Heart left ventricle (tissue), 16 donors: Measurements from ENCODE around the gene SNN. TPM values are rescaled to one million over a fixed set of nuclear protein-coding genes. Genes with fewer than 3 reads are reported as not detected.

Experiments used
- ATAC-seq, 4 donors: fragments of 200-7000 bp; cut with Tn5 transposase; one replicate each; pipeline ENCODE4 v1.9.1; 2020 to 2022; ENCODE audit warnings: moderate library complexity in 4 of 4, mild to moderate bottlenecking in 3 of 4, moderate number of reproducible peaks in 1 of 4
- DNase-seq, 5 donors: peaks; one replicate each; pipeline ENCODE4 v3.0.0-alpha.2; 2020
- H3K27ac ChIP-seq, 12 donors: fragments of 200-600 bp; sonication (generic) in 4 of 12; one replicate each; pipeline versions ENCODE4 v1.5.0 to v1.8.0; 2016 to 2022; ENCODE audit warnings: mild to moderate bottlenecking in 2 of 12
- H3K27me3 ChIP-seq, 9 donors: fragments of 200-600 bp; sonication (generic) in 2 of 9; one replicate each; pipeline versions ENCODE4 v1.5.1 to v1.8.0; 2016 to 2022; ENCODE audit warnings: mild to moderate bottlenecking in 3 of 9
- H3K36me3 ChIP-seq, 9 donors: fragments of 200-600 bp; sonication (generic) in 2 of 9; one replicate each; pipeline versions ENCODE4 v1.5.0 to v1.8.0; 2018 to 2022; ENCODE audit warnings: mild to moderate bottlenecking in 2 of 9
- H3K4me1 ChIP-seq, 12 donors: fragments of 200-600 bp; sonication (generic) in 4 of 12; one replicate each; pipeline versions ENCODE4 v1.5.0 to v1.8.0; 2016 to 2022; ENCODE audit warnings: mild to moderate bottlenecking in 3 of 12
- H3K4me3 ChIP-seq, 12 donors: fragments of 200-600 bp; sonication (generic) in 4 of 12; one replicate each; pipeline versions ENCODE4 v1.5.0 to v1.8.0; 2017 to 2022; ENCODE audit warnings: mild to moderate bottlenecking in 9 of 12, moderate library complexity in 4 of 12
- H3K9me3 ChIP-seq, 12 donors: fragments of 200-600 bp; sonication (generic) in 4 of 12; one replicate each; pipeline versions ENCODE4 v1.5.0 to v1.8.0; 2016 to 2022; ENCODE audit warnings: mild to moderate bottlenecking in 1 of 12
- POLR2A ChIP-seq, 2 donors: fragments of 450-650 bp; IDR thresholded peaks; one replicate each; pipeline ENCODE4 v1.6.1; 2017; ENCODE audit warnings: antibody characterized with exemption in 2 of 2, mild to moderate bottlenecking in 2 of 2, moderate library complexity in 2 of 2
- WGBS, 4 donors: extraction: QIAGEN DNeasy Blood & Tissue Kit in 2 of 4; methylation state at CpG; one replicate each; pipeline versions ENCODE4 v1.1.5 to v1.1.7; 2013 to 2018; 5-methylcytosine and 5-hydroxymethylcytosine counted together
- intact Hi-C, 10 donors: fragments of 100-400 bp; cut with DNase I; formaldehyde crosslinking; loops; one replicate each; pipeline versions ENCODE4 v1.11.1 to v1.14.2; 2022
- polyA plus RNA-seq, 2 donors: library from polyadenylated mRNA; stranded (reverse); fragments of 200-250 nt; gene quantifications; one replicate each; pipeline ENCODE4 v1.2.3, GENCODE V29; 2013
- total RNA-seq, 9 donors: library from RNA; depleted of rRNA in 2 of 9; stranded (reverse); fragments of >200 nt in 2 of 9; fragmentation: NEBNext Ultra II Directional in 3 of 9; extraction: Animal tissue kit (Norgen Biotek cat#: 25700) in 3 of 9; gene quantifications; one replicate each; pipeline versions ENCODE4 v1.1.0 to v1.2.4, GENCODE V29; 2016 to 2023
- TF ChIP-seq, protein P1 (sequence below), 12 donors: fragments of 200-600 bp; sonication (generic) in 4 of 12; IDR thresholded peaks; one replicate each; pipeline versions ENCODE4 v1.5.0 to v1.8.0; 2018 to 2022; ENCODE audit warnings: antibody characterized with exemption in 12 of 12, mild to moderate bottlenecking in 5 of 12
- donor health status: ischemic (EF 13 %, LVEDD 7.1; RV severe dilation, severe dysfunction).
- donor health status: healthy with polysubstance abuse.
- donor health status: DM: no; HTN: yes; CAD: no.
- donor health status: DM: no; HTN: no; CAD: no.
- donor health status: ischemic (EF 25% LVEDD 6.9; RV normal size, moderate dysfunction).
- donor health status: ischemic (EF 25% LVEDD 5.7; RV mildly dilated, moderate dysfunction).
- donor health status: healthy.
- donor health status: DM: yes; HTN: yes; CAD: no.
- donor health status: ischemic (EF 35%, LVEDD 5.7; RV mildly dilated, moderate dysfunction).
- donor health status: nonischemic (EF 11% LVEDD 7.7; RV severe dilation, severe dysfunction).
- donor health status: DM: yes; HTN: yes; CAD: no.
- donor health status: PGD.
- donor health status: ischemic (EF 29% LVEDD 5.4; RV normal size, mild dysfunction).
- donor health status: nonischemic (EF 23%, LVEDD 6.1; RV moderate dilation, normal function).

Gene SNN
- total and polyA plus RNA-seq, 11 donors = 12.5 to 60.0 (median 36.4) TPM

DNA sequence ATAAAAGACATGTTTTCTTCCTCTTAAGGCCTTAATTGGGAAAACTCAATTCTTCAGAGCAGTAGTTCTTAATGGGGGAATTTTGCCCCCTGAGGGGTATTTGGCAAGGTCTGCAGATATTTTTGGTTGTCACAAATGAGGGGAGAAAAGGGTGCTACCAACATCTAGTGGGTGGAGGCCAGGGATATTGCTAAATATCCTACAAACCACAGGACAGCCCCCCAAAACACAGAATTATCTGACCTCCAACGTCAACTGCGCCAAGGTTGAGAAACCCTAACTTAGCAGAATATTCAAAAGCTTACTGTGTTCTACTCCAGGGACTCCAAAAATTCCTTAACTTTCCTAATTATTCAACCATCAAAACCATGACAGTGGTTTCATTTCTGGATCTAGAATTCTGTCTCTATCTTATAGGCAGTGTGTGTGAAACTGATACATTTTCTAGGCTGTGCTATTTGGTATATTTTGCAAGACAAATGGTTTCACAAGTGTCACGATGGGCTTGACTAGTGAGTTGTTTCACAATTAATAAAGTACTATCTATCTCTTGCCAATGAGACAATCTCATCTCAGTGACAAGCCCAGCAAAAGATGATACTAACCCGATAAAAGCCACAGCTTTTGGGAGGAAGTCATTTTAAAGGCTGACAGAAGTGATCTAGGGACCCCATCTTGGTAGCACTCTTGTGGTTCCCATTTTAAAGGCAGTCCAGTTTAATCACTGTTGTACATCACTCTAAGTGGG lies 59.7 kb downstream of the SNN start:
- intact Hi-C loops = no loop called here
- H3K9me3 ChIP-seq = no peaks in the 10 kb centered on the region
- H3K27me3 ChIP-seq = no peaks in the 10 kb centered on the region
- no peak overlapping the region for H3K4me3 ChIP-seq
- peaks cover 0 to 98% (median 91%) of the 10 kb centered on the region in 9 donors for H3K36me3 ChIP-seq
- H3K4me1 ChIP-seq = peaks cover 0 to 40% (median 9%) of the 10 kb centered on the region in 12 donors
- DNase-seq (no peak), ATAC-seq (peak in 2 of 4 donors; percentile 13 to 15)
- TF ChIP-seq, protein P1, sequence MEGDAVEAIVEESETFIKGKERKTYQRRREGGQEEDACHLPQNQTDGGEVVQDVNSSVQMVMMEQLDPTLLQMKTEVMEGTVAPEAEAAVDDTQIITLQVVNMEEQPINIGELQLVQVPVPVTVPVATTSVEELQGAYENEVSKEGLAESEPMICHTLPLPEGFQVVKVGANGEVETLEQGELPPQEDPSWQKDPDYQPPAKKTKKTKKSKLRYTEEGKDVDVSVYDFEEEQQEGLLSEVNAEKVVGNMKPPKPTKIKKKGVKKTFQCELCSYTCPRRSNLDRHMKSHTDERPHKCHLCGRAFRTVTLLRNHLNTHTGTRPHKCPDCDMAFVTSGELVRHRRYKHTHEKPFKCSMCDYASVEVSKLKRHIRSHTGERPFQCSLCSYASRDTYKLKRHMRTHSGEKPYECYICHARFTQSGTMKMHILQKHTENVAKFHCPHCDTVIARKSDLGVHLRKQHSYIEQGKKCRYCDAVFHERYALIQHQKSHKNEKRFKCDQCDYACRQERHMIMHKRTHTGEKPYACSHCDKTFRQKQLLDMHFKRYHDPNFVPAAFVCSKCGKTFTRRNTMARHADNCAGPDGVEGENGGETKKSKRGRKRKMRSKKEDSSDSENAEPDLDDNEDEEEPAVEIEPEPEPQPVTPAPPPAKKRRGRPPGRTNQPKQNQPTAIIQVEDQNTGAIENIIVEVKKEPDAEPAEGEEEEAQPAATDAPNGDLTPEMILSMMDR (IDR thresholded peaks at IDR 0.05) = no peak
- TF ChIP-seq POLR2A (IDR thresholded peaks at IDR 0.05) = no peak
- H3K27ac ChIP-seq = peak overlapping the region in 1 of 12 donors; percentile 12
- WGBS, 4 donors = 83 to 91% (median 90%) methylated on average over 4 of the region's 4 CpGs

Other genes with a start within 250 kb of the SNN start
- 100 to 1,000 TPM in 1 of 9 donors, 10 to 100 TPM in 8; 34.1 to 133 (median 54.0) TPM for gene LITAF, start 81.5 kb upstream of the SNN start, total RNA-seq
- gene LITAF, start 81.5 kb upstream of the SNN start, polyA plus RNA-seq = 10 to 100 TPM; 12.2 to 32.5 TPM
- gene TXNDC11, start 74.4 kb downstream of the SNN start, total RNA-seq = 10 to 100 TPM; 18.9 to 29.3 (median 25.9) TPM
- 10 to 100 TPM; 23.6 to 53.1 TPM for gene TXNDC11, start 74.4 kb downstream of the SNN start, polyA plus RNA-seq
- 10 to 100 TPM; 20.2 to 42.3 (median 29.7) TPM for gene ZC3H7A, start 128.8 kb downstream of the SNN start, total RNA-seq
- 10 to 100 TPM; 16.9 to 17.7 TPM for gene ZC3H7A, start 128.8 kb downstream of the SNN start, polyA plus RNA-seq
- 100 to 1,000 TPM in 3 of 9 donors, 10 to 100 TPM in 6; 81.4 to 125 (median 92.3) TPM for gene RSL1D1, start 183.1 kb downstream of the SNN start, total RNA-seq
- gene RSL1D1, start 183.1 kb downstream of the SNN start, polyA plus RNA-seq = 10 to 100 TPM; 38.3 to 88.1 TPM
- 100 to 1,000 TPM in 2 of 9 donors, 10 to 100 TPM in 7; 58.2 to 131 (median 91.1) TPM for gene GSPT1, start 247.5 kb downstream of the SNN start, total RNA-seq
- 100 to 1,000 TPM in 1 of 2 donors, 10 to 100 TPM in 1; 16.3 to 107 TPM for gene GSPT1, start 247.5 kb downstream of the SNN start, polyA plus RNA-seq